ENCODE measurements around the gene TXNIP. TPM values are rescaled to one million over a fixed set of nuclear protein-coding genes. Genes with fewer than 3 reads are reported as not detected.

The TXNIP gene
- total and polyA plus RNA-seq, 10 donors, result 446 to 2,368 (median 1,246) TPM

DNA sequence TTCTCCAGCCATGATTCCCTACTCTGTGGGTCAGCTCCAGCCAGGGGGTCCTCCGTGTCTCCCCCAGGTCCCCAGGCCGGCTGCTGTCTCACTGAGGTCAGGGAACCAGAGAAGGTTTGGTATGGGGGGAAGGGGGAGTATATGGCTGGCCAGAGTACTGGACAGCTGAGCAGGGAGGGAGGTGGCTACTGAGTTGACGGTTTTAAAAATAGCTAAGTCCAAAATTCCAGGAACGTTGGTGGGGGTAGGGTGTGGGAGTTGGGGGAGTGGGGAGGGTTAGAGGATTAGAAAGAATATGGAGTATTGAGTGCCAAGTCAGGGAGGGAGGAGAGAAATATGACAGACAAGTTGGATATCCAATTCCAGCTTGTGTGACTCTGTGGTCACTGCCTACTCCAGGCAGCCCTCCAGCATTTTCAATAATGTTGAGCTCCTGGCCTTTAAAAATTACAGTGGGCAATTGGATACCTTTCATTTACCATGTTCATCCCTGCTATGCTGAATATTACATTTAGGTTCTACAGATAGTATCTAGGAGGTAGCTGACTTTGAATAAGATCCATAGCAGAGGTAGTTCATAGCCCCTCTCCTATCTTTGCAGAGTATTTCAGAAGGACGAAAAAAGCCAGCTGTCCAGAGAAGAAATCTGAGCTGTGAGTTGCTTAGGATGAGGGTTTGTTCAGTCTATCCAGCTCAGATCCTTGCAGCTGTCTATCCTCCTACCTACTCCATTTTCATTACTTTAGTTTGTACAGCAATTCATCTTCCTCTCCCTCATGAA is 25.4 kb upstream of the TXNIP start, which contains the start of gene HJV:
TSS of gene HJV (minus strand) at position 114 of the 781 bp plus-strand sequence. CDS start 1,504 bp downstream, outside the sequence.
- no peak for DNase-seq
- H3K27ac ChIP-seq, result no peak within 1 kb of the TSS
- 65 to 80% (median 78%) methylated on average over 5 of the region's 5 CpGs for WGBS, 5 donors

DNA sequence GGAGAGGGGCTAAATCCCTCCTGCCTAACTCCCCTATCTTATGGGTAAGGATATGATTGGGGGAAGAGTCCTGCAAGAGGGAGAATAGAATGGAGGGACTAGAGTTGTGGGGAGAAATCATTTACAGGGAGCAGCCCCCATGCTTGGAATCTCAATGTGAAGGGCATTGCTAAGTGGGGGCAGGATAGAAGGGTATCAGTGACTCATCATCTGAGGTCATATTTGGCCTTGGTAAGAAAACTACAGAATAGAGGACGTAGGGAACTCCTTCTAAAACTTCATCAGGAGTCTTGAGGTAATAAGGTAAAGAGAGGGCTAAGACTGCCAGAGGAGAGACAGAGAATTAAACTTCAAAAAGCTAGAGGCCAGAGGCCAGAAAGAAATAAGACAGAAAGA is 24.7 kb upstream of the TXNIP start:
- Histone ChIP-seq H3K27ac (no peak overlapping the region), H3K9me3 (no peaks in the 10 kb centered on the region), H3K4me1 (peaks cover 5 to 15% (median 12%) of the 10 kb centered on the region in 6 donors), H3K36me3 (no peaks in the 10 kb centered on the region), H3K27me3 (replicated peaks in 1 of 7) (peaks cover 3 to 48% (median 25%) of the 10 kb centered on the region in 7 donors), H3K4me3 (no peak overlapping the region)
- intact Hi-C loops (cut with DNase I; ENCODE audit: low total_unique reads), result no loop called here
- WGBS, 5 donors, result 43 to 74% (median 59%) methylated on average over 1 of the region's 1 CpG
- no peak for DNase-seq
- no peak for TF ChIP-seq POLR2A (IDR thresholded peaks at IDR 0.05)

More for the DNA sequence above, 25.4 kb upstream of the TXNIP start, which contains the start of gene HJV:
- H3K9me3 ChIP-seq, result no peaks in the 10 kb centered on the region
- peaks cover 3 to 48% (median 25%) of the 10 kb centered on the region in 7 donors for H3K27me3 ChIP-seq (replicated peaks in 1 of 7)
- no peaks in the 10 kb centered on the region for H3K36me3 ChIP-seq
- H3K4me3 ChIP-seq, result no peak within 1 kb of the TSS
- intact Hi-C loops (cut with DNase I; ENCODE audit: low total_unique reads), result no loop called here
- peaks cover 5 to 15% (median 12%) of the 10 kb centered on the region in 6 donors for H3K4me1 ChIP-seq
- TF ChIP-seq, protein P1, sequence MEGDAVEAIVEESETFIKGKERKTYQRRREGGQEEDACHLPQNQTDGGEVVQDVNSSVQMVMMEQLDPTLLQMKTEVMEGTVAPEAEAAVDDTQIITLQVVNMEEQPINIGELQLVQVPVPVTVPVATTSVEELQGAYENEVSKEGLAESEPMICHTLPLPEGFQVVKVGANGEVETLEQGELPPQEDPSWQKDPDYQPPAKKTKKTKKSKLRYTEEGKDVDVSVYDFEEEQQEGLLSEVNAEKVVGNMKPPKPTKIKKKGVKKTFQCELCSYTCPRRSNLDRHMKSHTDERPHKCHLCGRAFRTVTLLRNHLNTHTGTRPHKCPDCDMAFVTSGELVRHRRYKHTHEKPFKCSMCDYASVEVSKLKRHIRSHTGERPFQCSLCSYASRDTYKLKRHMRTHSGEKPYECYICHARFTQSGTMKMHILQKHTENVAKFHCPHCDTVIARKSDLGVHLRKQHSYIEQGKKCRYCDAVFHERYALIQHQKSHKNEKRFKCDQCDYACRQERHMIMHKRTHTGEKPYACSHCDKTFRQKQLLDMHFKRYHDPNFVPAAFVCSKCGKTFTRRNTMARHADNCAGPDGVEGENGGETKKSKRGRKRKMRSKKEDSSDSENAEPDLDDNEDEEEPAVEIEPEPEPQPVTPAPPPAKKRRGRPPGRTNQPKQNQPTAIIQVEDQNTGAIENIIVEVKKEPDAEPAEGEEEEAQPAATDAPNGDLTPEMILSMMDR (IDR thresholded peaks at IDR 0.05 in 8 of 11, conservative IDR thresholded peaks at IDR 0.05 in 3 of 11), result no peak

DNA sequence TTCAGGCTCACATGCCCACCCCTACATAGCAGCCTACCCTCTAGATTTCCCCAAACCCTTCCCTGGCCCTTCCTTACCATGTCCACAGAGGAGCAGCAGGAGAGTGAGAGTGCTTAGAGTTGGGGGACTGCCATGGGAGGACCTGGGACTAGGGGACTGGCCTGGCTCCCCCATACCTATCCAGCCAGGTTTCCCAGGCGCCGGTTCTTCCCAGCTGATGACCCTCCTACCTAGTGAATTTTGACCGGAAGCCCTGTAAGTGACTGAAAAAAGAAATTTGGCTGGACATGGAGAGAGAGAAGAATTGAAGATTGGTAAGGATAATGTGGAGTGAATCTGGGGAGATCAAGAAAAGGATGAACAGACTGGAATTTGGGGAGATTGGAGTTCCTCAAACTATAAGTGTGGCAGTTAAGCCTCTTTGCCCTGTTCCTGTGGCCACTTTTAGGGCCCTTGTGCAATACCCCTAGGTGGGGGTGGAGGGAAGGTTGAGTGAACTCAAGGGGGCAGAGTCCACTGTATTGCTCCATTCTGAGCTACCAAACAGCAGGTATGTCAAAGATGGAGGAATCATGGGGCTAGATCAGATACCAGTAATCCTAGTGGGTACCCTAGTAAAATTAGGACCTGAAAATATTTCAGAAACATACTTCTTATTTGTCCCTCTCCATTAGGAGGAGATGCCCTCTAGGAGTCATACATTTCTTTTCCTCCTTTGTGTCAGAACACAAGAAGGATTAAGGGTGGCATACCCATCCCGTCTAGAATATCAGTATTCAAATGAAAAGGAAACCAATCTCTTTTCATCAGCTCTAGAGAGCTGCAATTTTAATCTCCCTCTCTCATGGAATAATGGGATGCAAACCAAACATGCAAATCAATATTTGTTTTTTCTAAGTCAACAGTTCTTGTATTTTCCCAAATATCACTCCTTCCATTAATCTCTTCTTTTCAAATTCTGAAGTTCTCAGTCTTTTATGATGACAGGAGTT is 24.0 kb upstream of the TXNIP start:
- Histone ChIP-seq H3K4me1 (peaks cover 5 to 15% (median 12%) of the 10 kb centered on the region in 6 donors), H3K4me3 (no peak overlapping the region), H3K36me3 (no peaks in the 10 kb centered on the region), H3K27me3 (replicated peaks in 1 of 7) (peaks cover 3 to 48% (median 25%) of the 10 kb centered on the region in 7 donors), H3K9me3 (no peaks in the 10 kb centered on the region), H3K27ac (no peak overlapping the region)
- intact Hi-C loops (cut with DNase I; ENCODE audit: low total_unique reads), result no loop called here
- no peak for DNase-seq
- WGBS, 5 donors, result 86 to 89% (median 89%) methylated on average over 4 of the region's 4 CpGs
- TF ChIP-seq, protein P1 (IDR thresholded peaks at IDR 0.05 in 8 of 11, conservative IDR thresholded peaks at IDR 0.05 in 3 of 11), result no peak
- TF ChIP-seq POLR2A (IDR thresholded peaks at IDR 0.05) (no peak), POLR2AphosphoS5 (IDR thresholded peaks at IDR 0.05) (no peak)

DNA sequence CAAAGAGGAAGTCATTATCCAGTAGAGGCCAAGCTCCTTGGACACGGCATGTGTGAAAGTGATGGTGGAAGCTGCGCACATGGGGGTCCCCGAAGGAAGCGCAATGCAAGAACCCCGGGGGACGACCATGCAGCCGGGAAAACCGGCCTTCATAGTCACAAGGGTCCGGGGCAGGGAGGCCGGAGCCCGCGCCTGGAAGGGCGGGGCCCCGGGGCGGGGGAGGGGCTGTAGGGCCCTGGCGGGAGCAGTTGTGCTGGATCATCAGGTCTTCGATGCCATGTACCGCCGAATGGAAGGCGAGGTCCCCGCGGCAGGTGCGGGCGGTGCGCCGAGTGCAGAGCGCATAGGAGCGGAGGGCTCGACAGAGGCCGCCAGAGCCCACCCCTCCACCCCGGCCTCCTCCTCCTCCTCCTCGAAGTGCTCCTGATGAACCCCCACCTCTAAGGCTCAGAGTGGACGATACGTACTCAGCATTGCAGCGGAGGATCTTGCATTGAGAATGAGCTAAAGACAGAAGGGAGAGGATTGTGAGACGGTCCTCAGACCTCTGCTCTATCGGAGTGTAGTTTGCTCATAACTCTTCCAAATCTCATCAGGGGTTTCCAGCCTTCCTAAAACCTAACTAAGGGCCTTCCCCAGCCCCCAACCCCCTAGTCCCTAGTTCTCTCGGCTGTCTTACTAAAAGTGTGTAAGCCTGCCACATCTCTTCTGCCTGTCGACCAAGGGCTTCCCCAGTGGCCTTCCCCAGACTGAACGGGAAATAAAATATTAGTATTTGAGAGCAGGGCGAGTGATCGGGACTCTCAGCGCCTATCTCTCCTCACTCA is 23.1 kb upstream of the TXNIP start:
- Histone ChIP-seq H3K4me3 (peak overlapping the region in 5 of 8 donors; percentile 2 to 55 (median 15)), H3K9me3 (no peaks in the 10 kb centered on the region), H3K4me1 (peaks cover 5 to 15% (median 12%) of the 10 kb centered on the region in 6 donors), H3K36me3 (no peaks in the 10 kb centered on the region), H3K27ac (no peak overlapping the region), H3K27me3 (replicated peaks in 1 of 7) (peaks cover 3 to 48% (median 25%) of the 10 kb centered on the region in 7 donors)
- no peak for DNase-seq
- TF ChIP-seq POLR2A (IDR thresholded peaks at IDR 0.05) (no peak), POLR2AphosphoS5 (IDR thresholded peaks at IDR 0.05) (no peak)
- TF ChIP-seq, protein P1 (IDR thresholded peaks at IDR 0.05 in 8 of 11, conservative IDR thresholded peaks at IDR 0.05 in 3 of 11), result no peak
- WGBS, 5 donors, result 14 to 39% (median 17%) methylated on average over 19 to 43 of the region's 43 CpGs
- intact Hi-C loops (cut with DNase I; ENCODE audit: low total_unique reads), result no loop called here
